GM12878 (cell line): ENCODE measurements around the gene CDH2. TPM values are rescaled to one million over a fixed set of nuclear protein-coding genes. Genes with fewer than 3 reads are reported as not detected.

ENCODE experiments used
- ATAC-seq: fragments of 200-7000 bp; cut with Tn5 transposase; 3 replicates; pipeline ENCODE4 v1.9.1; 2020; ENCODE audit warnings: mild to moderate bottlenecking, moderate library complexity
- BruUV-seq: library from RNA; stranded (reverse); fragments of 400-500 nt; replicated peaks from 2 replicates; lab custom pipeline; 2021; lab: Mats Ljungman, UMichigan
- CTCF ChIA-PET: fragments of 300-600 bp; sonication (Branson Sonifier 250); formaldehyde crosslinking; extraction: SDS; loops from one replicate; lab custom pipeline; 2021; ENCODE audit warnings: inconsistent platforms; lab: Yijun Ruan, JAX
- POLR2A ChIA-PET: fragments of 350-600 bp; formaldehyde crosslinking; extraction: SDS; loops from one replicate; lab custom pipeline; 2021; ENCODE audit warnings: inconsistent platforms; lab: Charles Lee
- RAD21 ChIA-PET: fragments of 300-600 bp; sonication (Branson Sonifier 250); formaldehyde crosslinking; loops from one replicate; lab custom pipeline; 2023; ENCODE audit warnings: antibody characterized with exemption; ENCODE audit not compliant: unreplicated experiment; lab: Charles Lee
- SMC1A ChIA-PET: fragments of 300-600 bp; sonication (Branson Sonifier 250); formaldehyde crosslinking; loops from one replicate; lab custom pipeline; 2023; ENCODE audit not compliant: unreplicated experiment, uncharacterized antibody; lab: Charles Lee
- DNase-seq: peaks from one replicate; pipeline ENCODE4 v3.0.0-alpha.2; 2011; ENCODE audit warnings: low read depth, low spot score
- FAIRE-seq: peaks from 3 replicates; lab custom pipeline; 2011; peaks lifted over from hg19 to GRCh38; lab: Jason Lieb, UNC
- H2AFZ ChIP-seq: 2 replicates; pipeline ENCODE4 v1.6.0; 2011; ENCODE audit warnings: low read depth, low read length, control low read depth; ENCODE audit not compliant: control insufficient read depth
- H3K27ac ChIP-seq: 2 replicates; pipeline ENCODE4 v1.5.1; 2011; ENCODE audit warnings: control low read depth; ENCODE audit not compliant: control insufficient read depth, insufficient read depth
- H3K27me3 ChIP-seq, 2 experiments: replicated peaks in 1 of 2; 2 replicates each; pipeline versions ENCODE4 v1.6.0 to v1.6.1; 2011; ENCODE audit warnings: low read length in 1 of 2; ENCODE audit not compliant: control insufficient read depth in 2 of 2, insufficient read depth in 2 of 2
- H3K36me3 ChIP-seq, 2 experiments: 2 replicates each; pipeline ENCODE4 v1.5.1; 2011; ENCODE audit warnings: low read length in 1 of 2; ENCODE audit not compliant: control insufficient read depth in 2 of 2, insufficient read depth in 2 of 2
- H3K4me1 ChIP-seq: 2 replicates; pipeline ENCODE4 v1.6.1; 2011; ENCODE audit warnings: mild to moderate bottlenecking, low read length, moderate library complexity, mixed read lengths; ENCODE audit not compliant: control insufficient read depth, insufficient read depth
- H3K4me2 ChIP-seq: 2 replicates; pipeline ENCODE4 v1.6.0; 2011; ENCODE audit warnings: control low read depth; ENCODE audit not compliant: control insufficient read depth, insufficient read depth
- H3K4me3 ChIP-seq: fragments of 200-600 bp; sonication (generic); 2 replicates; pipeline ENCODE4 v1.5.1; 2016
- H3K79me2 ChIP-seq: 2 replicates; pipeline ENCODE4 v1.6.0; 2011; ENCODE audit warnings: low read length; ENCODE audit not compliant: control insufficient read depth, insufficient read depth
- H3K9ac ChIP-seq: 2 replicates; pipeline ENCODE4 v1.8.0; 2011; ENCODE audit warnings: low read length, control low read depth, mixed read lengths; ENCODE audit not compliant: control insufficient read depth, insufficient read depth
- H3K9me3 ChIP-seq: replicated peaks from 3 replicates; pipeline ENCODE4 v1.5.1; 2011; ENCODE audit warnings: mild to moderate bottlenecking, low read length; ENCODE audit not compliant: control insufficient read depth, insufficient read depth
- H4K20me1 ChIP-seq: 2 replicates; pipeline ENCODE4 v1.6.0; 2011; ENCODE audit not compliant: control insufficient read depth, insufficient read depth
- ATF7 ChIP-seq: fragments of 450-650 bp; IDR thresholded peaks from 2 replicates; pipeline ENCODE4 v1.6.1; 2016; ENCODE audit warnings: low read depth, mild to moderate bottlenecking
- BCL11A ChIP-seq: IDR thresholded peaks from 2 replicates; pipeline ENCODE4 v1.6.1; 2011; ENCODE audit warnings: low read depth, low read length
- CBX3 ChIP-seq: fragments of 200-600 bp; sonication (generic); IDR thresholded peaks from 2 replicates; pipeline ENCODE4 v1.6.1; 2016; ENCODE audit warnings: low read depth, borderline replicate concordance
- FOS ChIP-seq: IDR thresholded peaks from 3 replicates; pipeline ENCODE4 v1.6.1; 2011; ENCODE audit warnings: borderline replicate concordance; ENCODE audit not compliant: insufficient read length; ENCODE audit errors: extremely low read depth
- IKZF2 ChIP-seq, 2 experiments: fragments of 450-650 bp; IDR thresholded peaks; 2 replicates each; pipeline ENCODE4 v1.6.1; 2017; ENCODE audit warnings: mild to moderate bottlenecking in 2 of 2, moderate library complexity in 2 of 2
- KAT2A ChIP-seq: conservative IDR thresholded peaks from 2 replicates; pipeline ENCODE4 v1.6.1; 2011; ENCODE audit warnings: low read depth, low read length; ENCODE audit not compliant: control insufficient read depth
- MEF2A ChIP-seq: IDR thresholded peaks from 2 replicates; pipeline ENCODE4 v1.6.1; 2011; ENCODE audit warnings: low read depth, mild to moderate bottlenecking, low read length, moderate library complexity; ENCODE audit not compliant: insufficient read depth
- MEF2B ChIP-seq: fragments of 450-650 bp; IDR thresholded peaks from 2 replicates; pipeline ENCODE4 v1.6.1; 2018; ENCODE audit warnings: mild to moderate bottlenecking, moderate library complexity; ENCODE audit not compliant: partially characterized antibody, poor library complexity, severe bottlenecking
- NFXL1 ChIP-seq: fragments of 450-650 bp; IDR thresholded peaks from 2 replicates; pipeline ENCODE4 v1.6.1; 2017; ENCODE audit warnings: antibody characterized with exemption, mild to moderate bottlenecking, borderline replicate concordance
- NR2C1 ChIP-seq: fragments of 450-650 bp; IDR thresholded peaks from 2 replicates; pipeline ENCODE4 v1.6.1; 2017; ENCODE audit warnings: antibody characterized with exemption, mild to moderate bottlenecking, moderate library complexity
- POLR2A ChIP-seq: IDR thresholded peaks from 2 replicates; pipeline ENCODE4 v1.6.1; 2011; ENCODE audit warnings: low read depth, mild to moderate bottlenecking, low read length
- RAD51 ChIP-seq: fragments of 450-650 bp; IDR thresholded peaks from 2 replicates; pipeline ENCODE4 v1.6.1; 2016; ENCODE audit warnings: moderate library complexity, mild to moderate bottlenecking, inconsistent platforms
- RELB ChIP-seq: fragments of 450-650 bp; IDR thresholded peaks from 2 replicates; pipeline ENCODE4 v1.6.1; 2017; ENCODE audit warnings: low read depth, mild to moderate bottlenecking, moderate library complexity
- RUNX3 ChIP-seq: IDR thresholded peaks from 2 replicates; pipeline ENCODE4 v1.6.1; 2012; ENCODE audit warnings: low read length, inconsistent platforms
- SMAD1 ChIP-seq: fragments of 450-650 bp; IDR thresholded peaks from 2 replicates; pipeline ENCODE4 v1.6.1; 2018; ENCODE audit warnings: mild to moderate bottlenecking, low read depth; ENCODE audit not compliant: partially characterized antibody
- TAF1 ChIP-seq: IDR thresholded peaks from 2 replicates; pipeline ENCODE4 v1.6.1; 2011; ENCODE audit warnings: mild to moderate bottlenecking, low read depth, low read length, borderline replicate concordance
- ZBED1 ChIP-seq: IDR thresholded peaks from 2 replicates; pipeline ENCODE4 v1.6.1; 2016; ENCODE audit warnings: borderline replicate concordance
- ZNF207 ChIP-seq: fragments of 450-650 bp; IDR thresholded peaks from 2 replicates; pipeline ENCODE4 v1.6.1; 2014; ENCODE audit warnings: antibody characterized with exemption, mild to moderate bottlenecking, borderline replicate concordance
- WGBS: methylation state at CpG from one replicate; pipeline ENCODE4 v1.1.6; 2016; ENCODE audit warnings: low lambda C conversion rate; ENCODE audit not compliant: insufficient replicate concordance, insufficient coverage; ENCODE audit errors: missing lambda C conversion rate; 5-methylcytosine and 5-hydroxymethylcytosine counted together
- in situ Hi-C: fragments of 300-500 bp; cut with MboI; formaldehyde crosslinking; loops from 9 replicates; pipeline ENCODE4 v1.14.3; 2018; ENCODE audit warnings: mixed read lengths
- intact Hi-C: fragments of 100-400 bp; cut with micrococcal nuclease; formaldehyde crosslinking; loops from one replicate; pipeline ENCODE4 v1.14.2; 2022; ENCODE audit not compliant: unreplicated experiment
- polyA plus RNA-seq, 11 experiments: library from polyadenylated mRNA; depleted of rRNA in 4 of 11; unstranded in 6 of 11; stranded (reverse) in 5 of 11; fragments of >200 nt; fragmentation: Nextera tagmentation in 4 of 11; fragmentation: Illumina TruSeq in 1 of 11; extraction: Ambion mirVana in 4 of 11; extraction: Trizol in 1 of 11; gene quantifications; 1 replicate in 1 of 11; 2 replicates in 10 of 11; pipeline versions ENCODE4 v1.2.1 to v1.2.3, GENCODE V29; 2011 to 2016; ENCODE audit warnings: inconsistent platforms in 2 of 11, missing spikeins in 2 of 11, low read depth in 1 of 11
- total RNA-seq, 4 experiments: library from RNA; depleted of rRNA in 3 of 4; stranded (reverse); fragments of >200 nt in 3 of 4; fragmentation: Illumina TruSeq in 1 of 4; extraction: Trizol in 1 of 4; gene quantifications; 2 replicates each; pipeline versions ENCODE4 v1.2.1 to v1.2.3, GENCODE V29; 2013 to 2021
- TF ChIP-seq, protein P1 (sequence below): fragments of 450-650 bp; IDR thresholded peaks from 2 replicates; pipeline ENCODE4 v1.6.1; 2017; ENCODE audit warnings: mild to moderate bottlenecking

Gene CDH2
- total and polyA plus RNA-seq, 10 of the 15 experiments (the other 5 are each of a cell fraction or from before 2014, with no cell fraction given): 0.01 to 0.25 (median 0.06) TPM; not detected in 4

- POLR2A ChIA-PET: no interaction called here
- Histone ChIP-seq H3K9ac (no peak overlapping the region), H3K4me1 (no peaks in the 10 kb centered on the region), H4K20me1 (no peaks in the 10 kb centered on the region), H3K27me3 (no peaks in the 10 kb centered on the region), H3K9me3 (no peaks in the 10 kb centered on the region), H3K4me2 (no peak overlapping the region), H2AFZ (no peak overlapping the region), H3K36me3 (no peaks in the 10 kb centered on the region), H3K79me2 (no peaks in the 10 kb centered on the region), H3K4me3 (no peak overlapping the region), H3K27ac (no peak overlapping the region)
- BruUV-seq: no TSS peak
- TF ChIP-seq ZNF207 (no peak), SMAD1 (no peak), RELB (no peak), CBX3 (no peak), RUNX3 (no peak), BCL11A (no peak), NFXL1 (no peak), KAT2A (no peak), ATF7 (no peak), MEF2A (no peak), MEF2B (no peak), IKZF2 (IDR thresholded peaks at IDR 0.05) (no peak), RAD51 (no peak), NR2C1 (no peak), TAF1 (no peak), POLR2A (no peak), ZBED1 (no peak), FOS (no peak)
- TF ChIP-seq, protein P1, sequence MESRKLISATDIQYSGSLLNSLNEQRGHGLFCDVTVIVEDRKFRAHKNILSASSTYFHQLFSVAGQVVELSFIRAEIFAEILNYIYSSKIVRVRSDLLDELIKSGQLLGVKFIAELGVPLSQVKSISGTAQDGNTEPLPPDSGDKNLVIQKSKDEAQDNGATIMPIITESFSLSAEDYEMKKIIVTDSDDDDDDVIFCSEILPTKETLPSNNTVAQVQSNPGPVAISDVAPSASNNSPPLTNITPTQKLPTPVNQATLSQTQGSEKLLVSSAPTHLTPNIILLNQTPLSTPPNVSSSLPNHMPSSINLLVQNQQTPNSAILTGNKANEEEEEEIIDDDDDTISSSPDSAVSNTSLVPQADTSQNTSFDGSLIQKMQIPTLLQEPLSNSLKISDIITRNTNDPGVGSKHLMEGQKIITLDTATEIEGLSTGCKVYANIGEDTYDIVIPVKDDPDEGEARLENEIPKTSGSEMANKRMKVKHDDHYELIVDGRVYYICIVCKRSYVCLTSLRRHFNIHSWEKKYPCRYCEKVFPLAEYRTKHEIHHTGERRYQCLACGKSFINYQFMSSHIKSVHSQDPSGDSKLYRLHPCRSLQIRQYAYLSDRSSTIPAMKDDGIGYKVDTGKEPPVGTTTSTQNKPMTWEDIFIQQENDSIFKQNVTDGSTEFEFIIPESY: no peak
- no peak for FAIRE-seq
- DNase-seq: no peak
- WGBS: 24% methylated on average over 4 of the region's 4 CpGs
- SMC1A ChIA-PET: no interaction called here
- ATAC-seq: no peak
- intact Hi-C loops: no loop called here
- RAD21 ChIA-PET: no interaction called here
- CTCF ChIA-PET: no interaction called here
- in situ Hi-C loops: no loop called here
Observed at GRCh38 chr18:28095631-28096030, 81.3 kb downstream of the CDH2 start.
